Chondrocyte (in vitro differentiated cells): ENCODE measurements around the gene SELENOO. TPM values are rescaled to one million over a fixed set of nuclear protein-coding genes. Genes with fewer than 3 reads are reported as not detected.

ENCODE experiments used
- DNase-seq: peaks from one replicate; pipeline ENCODE4 v3.0.0; 2021; ENCODE audit warnings: mixed read lengths, low spot score
- H3K27ac Mint-ChIP-seq: one replicate; pipeline ENCODE4 v1.8.0; 2021; ENCODE audit warnings: mild to moderate bottlenecking, moderate library complexity, mixed read lengths; ENCODE audit not compliant: unreplicated experiment
- H3K27me3 Mint-ChIP-seq: 2 replicates; pipeline ENCODE4 v1.8.0; 2021; ENCODE audit warnings: low read depth, mixed read lengths
- H3K36me3 Mint-ChIP-seq: 2 replicates; pipeline ENCODE4 v1.8.0; 2021; ENCODE audit warnings: low read depth, mixed read lengths
- H3K4me1 Mint-ChIP-seq: 2 replicates; pipeline ENCODE4 v1.8.0; 2021; ENCODE audit warnings: low read depth, mild to moderate bottlenecking, mixed read lengths
- H3K4me3 Mint-ChIP-seq: one replicate; pipeline ENCODE4 v1.8.0; 2021; ENCODE audit warnings: mild to moderate bottlenecking, moderate library complexity, mixed read lengths; ENCODE audit not compliant: unreplicated experiment
- H3K9me3 Mint-ChIP-seq: 2 replicates; pipeline ENCODE4 v1.8.0; 2021; ENCODE audit warnings: low read depth, mixed read lengths
- CTCF ChIP-seq: fragments of 200-600 bp; sonication (generic); IDR thresholded peaks from 2 replicates; pipeline ENCODE4 v1.5.0; 2021; ENCODE audit warnings: antibody characterized with exemption, mild to moderate bottlenecking, moderate library complexity
- total RNA-seq: library from RNA; stranded (reverse); gene quantifications from 3 replicates; pipeline ENCODE4 v1.2.1, GENCODE V29; 2021

SELENOO gene
- total RNA-seq, 1 donor from 2014 or later = 17.1 TPM

GRCh38 chr22:50189184-50189848, 11.5 kb upstream of the SELENOO start:
- no peak for DNase-seq
- H3K27ac Mint-ChIP-seq = peak overlapping the region; percentile 2
- no peaks in the 10 kb centered on the region for H3K27me3 Mint-ChIP-seq
- no peaks in the 10 kb centered on the region for H3K9me3 Mint-ChIP-seq
- H3K4me3 Mint-ChIP-seq = no peak overlapping the region
- peaks cover 23% of the 10 kb centered on the region for H3K4me1 Mint-ChIP-seq
- no peak for TF ChIP-seq CTCF
- no peaks in the 10 kb centered on the region for H3K36me3 Mint-ChIP-seq

- H3K9me3 Mint-ChIP-seq = no peaks in the 10 kb centered on the region
- no peak overlapping the region for H3K4me3 Mint-ChIP-seq
- H3K4me1 Mint-ChIP-seq = peaks cover 19% of the 10 kb centered on the region
- H3K27ac Mint-ChIP-seq = peak overlapping the region; percentile 54
- no peaks in the 10 kb centered on the region for H3K36me3 Mint-ChIP-seq
- no peak for TF ChIP-seq CTCF
- H3K27me3 Mint-ChIP-seq = no peaks in the 10 kb centered on the region
- DNase-seq = no peak
These were observed 11.0 kb upstream of the SELENOO start for GRCh38 chr22:50189849-50190181.

- no peaks in the 10 kb centered on the region for H3K27me3 Mint-ChIP-seq
- H3K4me1 Mint-ChIP-seq = peaks cover 19% of the 10 kb centered on the region
- H3K36me3 Mint-ChIP-seq = no peaks in the 10 kb centered on the region
- no peaks in the 10 kb centered on the region for H3K9me3 Mint-ChIP-seq
- H3K4me3 Mint-ChIP-seq = no peak overlapping the region
- no peak for DNase-seq
- TF ChIP-seq CTCF = peak; percentile 67
- no peak overlapping the region for H3K27ac Mint-ChIP-seq
These were observed 10.4 kb upstream of the SELENOO start for GRCh38 chr22:50190182-50190940.

GRCh38 chr22:50190941-50191741, 9.7 kb upstream of the SELENOO start:
- H3K36me3 Mint-ChIP-seq = no peaks in the 10 kb centered on the region
- H3K4me1 Mint-ChIP-seq = peaks cover 17% of the 10 kb centered on the region
- no peak for DNase-seq
- no peak overlapping the region for H3K4me3 Mint-ChIP-seq
- no peak for TF ChIP-seq CTCF
- no peaks in the 10 kb centered on the region for H3K9me3 Mint-ChIP-seq
- H3K27ac Mint-ChIP-seq = peak overlapping the region; percentile 1
- H3K27me3 Mint-ChIP-seq = no peaks in the 10 kb centered on the region
